Measurements from ENCODE around the gene RNF146. TPM values are rescaled to one million over a fixed set of nuclear protein-coding genes. Genes with fewer than 3 reads are reported as not detected.

The RNF146 gene
- total RNA-seq, 4 donors from 2014 or later, result 68.5 to 138 (median 94.6) TPM

GRCh38 chr6:127288705-127289104 is 22.0 kb downstream of the RNF146 start:
- no peaks in the 10 kb centered on the region for H3K27me3 ChIP-seq
- H3K4me3 ChIP-seq (replicated peaks in 1 of 3), result no peak overlapping the region
- no peak for DNase-seq
- H3K4me1 ChIP-seq, result peaks cover 32 to 36% of the 10 kb centered on the region in 2 donors
- intact Hi-C loops (cut with DNase I), result no loop called here
- H3K9me3 ChIP-seq, result no peaks in the 10 kb centered on the region
- TF ChIP-seq POLR2A (IDR thresholded peaks at IDR 0.05) (no peak), CTCF (IDR thresholded peaks at IDR 0.05) (no peak)
- peak overlapping the region in 1 of 3 donors; percentile 57 for H3K27ac ChIP-seq
- H3K36me3 ChIP-seq, result peaks cover 15 to 18% of the 10 kb centered on the region in 2 donors

GRCh38 chr6:127289934-127290333 is 23.3 kb downstream of the RNF146 start:
- peaks cover 15 to 17% of the 10 kb centered on the region in 2 donors for H3K36me3 ChIP-seq
- H3K27ac ChIP-seq, result peak overlapping the region; percentile 48 to 66 (median 57)
- DNase-seq, result peak; percentile 35 to 42
- no peaks in the 10 kb centered on the region for H3K27me3 ChIP-seq
- intact Hi-C loops (cut with DNase I), result no loop called here
- 23 to 40% methylated on average over 5 of the region's 5 CpGs for WGBS, 2 donors
- peaks cover 32 to 36% of the 10 kb centered on the region in 2 donors for H3K4me1 ChIP-seq
- no peaks in the 10 kb centered on the region for H3K9me3 ChIP-seq
- no peak for TF ChIP-seq POLR2A (IDR thresholded peaks at IDR 0.05)
- no peak for TF ChIP-seq CTCF (IDR thresholded peaks at IDR 0.05)
- no peak overlapping the region for H3K4me3 ChIP-seq (replicated peaks in 1 of 3)

- DNase-seq, result peak in 1 of 2 donors; percentile 7
- no peaks in the 10 kb centered on the region for H3K9me3 ChIP-seq
- H3K27me3 ChIP-seq, result no peaks in the 10 kb centered on the region
- H3K4me1 ChIP-seq, result peaks cover 32 to 36% of the 10 kb centered on the region in 2 donors
- H3K4me3 ChIP-seq (replicated peaks in 1 of 3), result no peak overlapping the region
- TF ChIP-seq CTCF (IDR thresholded peaks at IDR 0.05) (no peak), POLR2A (IDR thresholded peaks at IDR 0.05) (no peak)
- peaks cover 15 to 17% of the 10 kb centered on the region in 2 donors for H3K36me3 ChIP-seq
- intact Hi-C loops (cut with DNase I), result no loop called here
- H3K27ac ChIP-seq, result peak overlapping the region; percentile 48 to 66 (median 57)
- 24 to 34% methylated on average over 4 of the region's 4 CpGs for WGBS, 2 donors
These were observed 24.0 kb downstream of the RNF146 start for GRCh38 chr6:127290391-127291265.

GRCh38 chr6:127291495-127291894 is 24.8 kb downstream of the RNF146 start:
- intact Hi-C loops (cut with DNase I), result no loop called here
- peaks cover 32 to 36% of the 10 kb centered on the region in 2 donors for H3K4me1 ChIP-seq
- no peaks in the 10 kb centered on the region for H3K9me3 ChIP-seq
- TF ChIP-seq CTCF (IDR thresholded peaks at IDR 0.05) (no peak), POLR2A (IDR thresholded peaks at IDR 0.05) (no peak)
- H3K36me3 ChIP-seq, result peaks cover 12 to 14% of the 10 kb centered on the region in 2 donors
- H3K4me3 ChIP-seq (replicated peaks in 1 of 3), result no peak overlapping the region
- H3K27me3 ChIP-seq, result no peaks in the 10 kb centered on the region
- WGBS, 2 donors, result 13 to 30% methylated on average over 5 of the region's 5 CpGs
- DNase-seq, result no peak
- peak overlapping the region; percentile 48 to 66 (median 57) for H3K27ac ChIP-seq

- Histone ChIP-seq H3K4me1 (peaks cover 20 to 23% of the 10 kb centered on the region in 2 donors), H3K27ac (no peak overlapping the region), H3K4me3 (replicated peaks in 1 of 3) (no peak overlapping the region), H3K27me3 (no peaks in the 10 kb centered on the region), H3K36me3 (no peaks in the 10 kb centered on the region), H3K9me3 (no peaks in the 10 kb centered on the region)
- intact Hi-C loops (cut with DNase I), result no loop called here
- 79 to 81% methylated on average over 4 of the region's 4 CpGs for WGBS, 2 donors
- TF ChIP-seq POLR2A (IDR thresholded peaks at IDR 0.05) (no peak), CTCF (IDR thresholded peaks at IDR 0.05) (no peak)
- no peak for DNase-seq
These were observed 30.9 kb downstream of the RNF146 start for GRCh38 chr6:127297502-127298070.

Measured in thyroid gland (tissue), 4 donors.